Stimulated activated CD4-positive, alpha-beta T cell treated with anti-CD3 and anti-CD28 coated beads, Interleukin-4, amount 100 ng/mL, for 1 hour (primary cell): ENCODE measurements around the gene PHF12.

ENCODE experiments used
- DNase-seq: peaks from one replicate; pipeline ENCODE4 v3.0.0-alpha.2; 2020

The PHF12 gene

GRCh38 chr17:28975031-28975430 is 23.7 kb upstream of the PHF12 start:
- DNase-seq, result no peak

DNA sequence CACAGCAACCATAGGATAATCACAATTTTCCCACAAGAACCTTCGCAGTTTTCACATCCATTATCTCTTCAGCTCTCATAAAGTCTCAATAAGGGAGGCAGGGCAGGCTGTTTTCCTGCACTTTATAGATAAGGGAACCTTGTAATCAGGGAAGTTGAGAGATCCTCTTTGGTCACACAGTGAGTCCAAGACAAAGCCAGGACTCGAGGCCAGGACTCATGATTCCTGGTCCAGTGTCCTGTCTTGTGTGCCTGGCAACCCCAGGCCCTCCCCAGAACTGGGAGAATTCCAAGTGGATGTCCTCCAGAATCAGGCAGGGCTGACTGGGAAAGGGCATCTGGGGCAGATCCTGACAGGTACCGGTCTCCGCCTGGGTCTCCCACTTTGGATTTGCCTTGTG is 23.1 kb upstream of the PHF12 start:
- DNase-seq, result no peak

DNA sequence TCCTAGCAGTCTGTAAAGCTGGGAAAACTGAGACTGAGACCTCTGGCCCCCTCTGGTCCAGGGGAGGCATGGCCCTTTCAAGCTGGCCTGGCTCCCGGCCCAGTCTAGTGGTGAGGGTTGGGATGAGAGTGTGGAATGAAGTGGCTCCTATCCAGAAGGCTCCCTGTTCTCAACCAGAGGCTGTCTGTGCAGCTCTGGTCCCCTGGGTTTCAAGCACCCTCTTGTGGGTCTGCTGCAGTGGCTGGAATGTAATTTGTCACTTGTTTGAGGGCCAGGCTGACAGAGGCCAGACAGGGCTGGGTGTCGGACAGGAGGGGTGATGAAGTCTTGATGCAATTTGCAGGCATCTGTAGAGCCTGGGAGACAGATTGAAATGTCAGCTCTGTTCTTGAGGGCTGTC is 22.1 kb upstream of the PHF12 start:
- DNase-seq, result no peak

- no peak for DNase-seq
These were observed 21.1 kb upstream of the PHF12 start for GRCh38 chr17:28972437-28972836.

DNA sequence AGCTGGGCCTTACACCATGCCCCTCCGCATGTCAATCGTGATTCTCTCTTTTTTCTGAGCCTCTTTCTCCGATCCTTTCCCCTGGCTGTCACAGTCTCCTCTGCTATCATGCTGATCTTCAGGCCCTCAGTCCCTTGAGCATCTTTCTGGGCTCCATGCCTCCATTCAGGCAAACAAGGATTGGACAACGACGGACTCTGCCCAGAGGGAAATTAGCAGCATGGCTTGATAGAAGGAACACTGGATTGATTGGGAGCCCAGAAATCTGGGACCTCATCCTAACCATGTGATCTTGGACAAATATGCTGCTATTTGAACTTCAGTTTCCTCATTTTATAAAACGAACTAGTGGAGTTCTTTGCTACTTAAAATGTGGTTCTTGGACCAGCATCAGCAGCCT is 19.6 kb upstream of the PHF12 start:
- no peak for DNase-seq

DNA sequence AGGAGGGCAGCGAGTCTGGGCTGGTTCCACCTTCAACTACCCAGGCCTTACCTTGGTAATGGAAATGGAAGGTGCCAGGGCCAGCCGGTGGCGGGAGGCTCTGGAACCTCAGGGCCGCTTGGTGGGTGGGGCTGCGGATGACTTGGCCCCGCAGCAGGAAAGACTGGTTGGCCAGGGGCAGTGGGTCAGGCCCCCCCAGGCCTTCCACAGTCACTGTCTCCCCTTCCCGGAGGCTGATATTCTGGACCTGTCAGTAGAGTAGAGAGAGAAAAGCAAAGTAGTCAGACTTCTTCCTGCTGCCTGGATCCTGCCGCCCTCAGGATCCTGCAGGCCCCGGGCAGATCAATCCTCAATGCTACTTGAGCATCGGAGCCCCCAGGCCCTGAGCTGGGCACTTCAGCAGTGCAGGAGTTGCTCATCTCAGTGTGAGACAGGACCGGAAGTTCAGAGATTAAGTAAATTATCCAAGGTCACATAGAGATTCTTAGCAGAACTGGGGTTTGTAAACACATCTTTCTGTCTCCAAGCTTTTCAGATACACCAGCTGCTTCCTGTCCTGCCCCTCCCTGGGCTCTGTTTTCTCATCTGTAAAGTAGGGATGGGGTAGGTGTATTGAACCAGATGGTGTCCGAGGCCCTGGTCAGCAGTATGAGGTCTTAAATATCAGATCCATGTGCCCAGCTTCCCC is 18.5 kb upstream of the PHF12 start:
- no peak for DNase-seq

DNA sequence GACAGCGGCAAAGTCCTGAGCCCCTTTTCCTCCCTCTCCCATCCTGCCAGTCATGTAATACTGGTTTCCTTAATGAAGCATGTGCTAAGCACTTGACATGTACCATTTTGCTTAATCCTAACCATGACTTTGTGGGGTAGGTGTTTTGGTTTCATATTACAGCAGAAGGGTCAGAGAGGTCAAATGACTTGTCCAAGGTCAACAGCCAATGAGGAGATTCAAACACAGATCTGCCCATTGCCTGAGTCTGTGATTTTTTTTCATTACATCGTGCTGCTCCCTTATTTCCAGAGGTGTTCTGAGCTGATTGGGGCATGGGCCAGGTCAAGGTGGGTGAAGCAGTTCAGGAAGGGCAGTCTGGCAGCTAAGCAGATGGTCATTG is 17.6 kb upstream of the PHF12 start:
- no peak for DNase-seq

DNA sequence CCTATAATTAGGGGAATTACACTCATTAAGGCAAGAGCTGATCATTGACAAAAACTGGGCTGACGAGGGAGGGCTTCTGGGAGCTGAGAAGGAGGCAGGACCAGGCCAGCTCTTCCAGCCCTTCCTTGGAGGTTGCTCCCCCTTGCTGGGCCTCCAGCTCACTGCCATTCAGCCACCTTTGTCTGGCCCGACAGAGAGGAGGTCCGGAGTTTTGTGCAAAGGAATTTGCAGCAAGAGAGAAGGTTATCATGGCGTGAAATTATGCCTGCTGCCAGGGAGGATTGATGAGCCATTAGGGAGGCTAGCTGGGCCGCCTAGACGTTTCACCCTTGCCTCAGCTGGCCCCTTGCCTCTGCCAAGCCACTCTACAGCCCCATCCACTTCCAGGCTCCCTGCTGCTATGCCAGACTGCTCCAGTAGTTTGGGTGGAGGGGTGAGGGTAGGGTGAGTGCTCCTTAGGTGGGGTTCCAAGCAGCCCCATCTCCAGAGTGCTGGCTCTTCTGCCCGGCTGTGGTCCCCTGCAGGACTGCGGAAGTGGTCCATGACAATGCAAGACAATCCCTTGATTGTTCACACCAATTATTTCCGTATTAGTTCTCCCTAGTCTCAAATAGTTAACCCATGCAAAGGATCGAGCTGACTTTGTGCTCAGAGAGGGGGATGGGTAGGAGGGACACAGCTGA is 17.1 kb upstream of the PHF12 start:
- DNase-seq, result no peak

DNA sequence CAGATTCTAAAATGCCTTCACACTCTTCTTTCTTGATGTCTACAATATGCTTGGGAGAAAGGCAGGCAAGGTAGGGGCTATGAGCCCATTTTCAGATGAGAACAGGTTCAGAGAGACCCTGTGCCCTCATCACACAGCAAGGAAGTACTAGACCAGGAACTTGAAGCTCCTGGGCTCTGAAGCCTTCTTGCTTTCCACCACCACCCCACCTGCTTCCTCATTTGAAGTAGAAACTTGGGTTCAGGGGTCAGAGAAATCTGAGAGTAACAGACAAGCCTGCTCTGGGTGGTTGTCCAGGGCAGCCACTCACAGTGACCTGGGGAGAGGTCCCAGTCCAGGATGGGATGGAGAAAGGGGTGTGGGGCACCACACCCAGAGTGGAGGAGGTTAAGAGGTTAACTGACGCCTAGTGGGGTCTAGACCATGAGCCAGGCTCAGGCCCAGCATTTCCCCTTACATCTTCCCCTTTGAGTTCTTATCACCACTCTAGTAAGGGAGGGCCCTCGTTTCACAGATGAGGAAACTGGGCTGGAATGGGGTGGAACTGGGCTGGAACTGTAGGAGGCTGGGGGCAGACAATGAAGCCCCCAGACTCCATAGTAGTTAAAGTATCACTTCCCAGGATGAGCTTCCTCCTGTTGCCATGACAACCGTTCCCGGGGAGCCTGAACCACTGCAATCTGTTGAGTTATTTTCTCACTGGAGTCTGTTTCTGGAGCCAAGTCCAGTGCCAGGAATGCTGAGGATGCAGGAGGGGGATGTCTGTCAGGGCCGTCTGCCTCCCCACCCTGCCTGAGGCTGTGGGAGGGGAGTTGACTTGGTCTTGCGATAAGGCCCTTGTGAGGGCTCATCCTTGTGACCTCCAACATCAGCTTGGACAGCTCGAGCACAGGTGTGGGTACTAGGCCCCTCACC is 16.2 kb upstream of the PHF12 start:
- DNase-seq, result no peak

- no peak for DNase-seq
These were observed 12.5 kb upstream of the PHF12 start for GRCh38 chr17:28963841-28964240.

DNA sequence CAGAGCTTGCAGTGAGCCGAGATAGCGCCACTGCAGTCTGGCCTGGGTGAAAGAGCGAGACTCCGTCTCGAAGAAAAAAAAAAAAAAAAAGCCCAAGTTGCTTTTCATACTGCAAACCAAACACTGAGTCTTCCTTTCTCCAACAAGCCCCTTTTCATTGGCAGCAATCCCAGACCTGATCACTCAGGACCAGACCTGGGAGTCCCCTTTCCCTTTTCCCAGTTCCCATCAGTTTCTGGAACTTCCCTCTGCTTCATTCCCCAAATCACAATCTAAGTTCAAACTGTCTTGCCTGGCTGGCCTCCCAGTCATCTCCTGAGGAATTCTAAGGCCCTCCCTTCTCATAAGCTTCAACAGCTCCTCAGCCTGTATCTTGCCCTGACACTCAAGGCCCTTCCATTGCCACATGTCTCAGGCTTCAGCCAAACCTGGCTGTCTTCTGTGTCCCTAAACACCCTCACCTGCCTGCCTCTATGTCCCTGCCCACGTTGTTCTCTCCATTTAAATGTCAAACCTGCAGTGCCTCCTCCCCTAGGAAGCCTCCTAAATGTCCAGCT is 11.8 kb upstream of the PHF12 start:
- DNase-seq, result no peak

DNA sequence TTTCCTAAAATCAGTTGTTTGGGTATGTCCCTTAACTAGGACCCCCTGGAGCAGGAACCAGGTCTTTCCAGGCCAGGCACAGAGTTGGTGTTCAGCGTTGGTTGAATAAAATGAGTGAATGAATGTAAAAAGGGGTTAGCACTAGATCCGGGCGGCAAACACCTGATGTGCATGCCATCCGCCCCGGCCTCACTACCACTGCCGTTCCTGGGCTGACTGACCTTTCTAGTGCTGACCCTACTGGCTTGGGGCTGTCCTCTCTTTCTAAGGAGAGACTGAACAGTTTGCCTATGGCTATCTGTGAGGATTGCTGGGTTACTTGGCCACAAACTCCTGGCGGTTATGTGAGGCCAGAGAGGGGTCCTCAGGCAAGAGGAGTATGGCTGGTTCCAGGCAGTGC is 10.1 kb upstream of the PHF12 start:
- DNase-seq, result no peak

- no peak for DNase-seq
These were observed 9.1 kb upstream of the PHF12 start for GRCh38 chr17:28960256-28961061.

DNA sequence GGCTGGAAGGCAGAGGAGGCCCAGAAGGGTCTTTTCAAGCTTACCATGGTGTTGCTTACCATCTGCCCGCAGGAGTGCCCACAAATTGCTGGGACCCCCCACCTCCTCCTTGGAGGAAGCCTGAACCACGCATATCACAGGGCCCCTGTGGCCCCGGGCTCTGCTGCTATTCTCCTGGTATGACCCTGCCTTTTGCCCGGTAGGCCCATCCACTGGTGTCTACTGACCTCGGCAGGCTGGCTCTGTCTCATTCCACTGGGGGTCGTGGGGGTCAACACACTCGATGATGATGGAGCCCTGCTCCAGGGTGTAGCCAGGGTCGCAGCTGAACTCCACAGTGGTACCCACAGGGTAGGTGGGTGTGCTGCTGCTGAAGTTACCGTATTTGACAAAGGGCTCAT is 8.2 kb upstream of the PHF12 start:
- DNase-seq, result no peak

GRCh38 chr17:28958820-28959455 is 7.6 kb upstream of the PHF12 start:
- no peak for DNase-seq

- DNase-seq, result no peak
These were observed 6.7 kb upstream of the PHF12 start for GRCh38 chr17:28957992-28958355.

DNA sequence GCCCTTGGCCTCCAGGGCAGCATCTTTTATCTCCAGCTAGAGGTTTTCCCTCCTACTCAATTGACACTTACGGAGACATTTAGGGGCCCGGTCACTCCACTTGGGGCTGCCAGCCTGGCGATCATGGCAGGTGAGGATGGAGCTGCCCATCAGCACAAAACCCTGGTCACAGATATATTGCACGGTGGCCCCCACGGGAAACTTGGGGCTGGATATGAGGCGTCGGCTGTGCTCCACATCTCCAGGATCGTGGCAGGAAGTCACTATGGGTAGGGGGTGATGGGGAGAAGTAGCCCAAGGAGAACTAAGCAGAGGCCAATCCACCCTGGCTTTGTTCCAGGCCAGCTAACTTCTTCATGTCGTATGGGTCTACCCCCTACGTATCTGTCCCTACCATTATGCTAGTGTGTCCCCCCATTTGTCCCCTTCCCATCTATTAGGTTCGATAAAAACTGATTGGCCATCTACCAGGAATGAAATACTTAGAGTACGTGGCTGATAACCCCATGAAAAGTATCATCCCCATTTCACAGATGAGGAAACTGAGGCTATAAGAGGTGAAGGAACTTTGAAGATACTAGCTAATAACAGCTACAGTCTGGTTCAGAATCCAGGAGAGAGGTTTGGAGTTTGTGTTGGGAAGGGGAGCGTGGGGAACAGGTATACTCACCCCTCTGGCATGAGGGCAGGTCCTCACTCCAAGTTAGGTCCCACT is 6.1 kb upstream of the PHF12 start:
- no peak for DNase-seq

- no peak for DNase-seq
These were observed 5.5 kb upstream of the PHF12 start for GRCh38 chr17:28956861-28957260.

DNA sequence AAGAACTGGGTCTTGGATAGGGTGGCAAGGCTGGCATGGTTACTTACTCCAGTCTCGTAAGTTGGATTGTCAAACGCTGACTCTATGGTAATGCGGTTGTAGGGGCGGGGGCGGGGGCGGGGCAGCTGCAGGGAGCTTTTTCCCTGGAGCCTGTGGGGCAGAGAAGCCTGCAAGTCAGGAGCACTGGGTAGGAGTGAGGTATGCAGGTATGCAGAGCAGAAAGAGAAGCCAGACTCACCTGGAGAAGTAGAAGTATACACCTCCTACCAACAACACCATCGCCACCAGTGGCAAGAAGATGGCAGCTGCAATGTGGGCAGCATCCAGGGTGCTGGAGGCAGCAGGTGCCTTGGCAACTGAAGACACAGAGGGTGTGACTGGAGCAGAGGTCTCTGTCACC is 4.8 kb upstream of the PHF12 start:
- no peak for DNase-seq

- DNase-seq, result no peak
These were observed 4.1 kb upstream of the PHF12 start for GRCh38 chr17:28955408-28955807.

GRCh38 chr17:28954886-28955285 is 3.6 kb upstream of the PHF12 start:
- no peak for DNase-seq
